Measurements from ENCODE around the gene GJC1.

GJC1 gene

DNA sequence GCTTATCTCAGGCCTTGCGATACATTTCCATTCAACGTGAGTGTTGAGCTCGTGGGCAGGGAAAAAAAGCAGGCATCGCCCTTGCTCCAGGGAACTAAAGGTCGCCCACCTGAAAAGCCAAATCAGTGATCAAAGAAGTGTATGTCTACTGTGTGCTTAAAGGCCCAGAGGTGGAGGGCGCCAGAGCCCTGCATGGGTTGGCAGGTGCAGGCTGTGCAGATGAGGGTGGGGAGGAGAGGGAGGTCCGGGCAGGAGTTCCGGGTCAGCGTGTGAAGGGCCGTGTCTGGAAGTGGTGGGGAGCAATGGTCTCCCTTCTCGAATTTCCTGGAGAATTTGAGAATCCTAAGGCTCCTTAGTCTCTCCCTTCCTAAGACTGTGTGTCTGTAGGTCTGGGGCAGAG, 64.1 kb downstream of the GJC1 start:
- TF ChIP-seq, protein P1, sequence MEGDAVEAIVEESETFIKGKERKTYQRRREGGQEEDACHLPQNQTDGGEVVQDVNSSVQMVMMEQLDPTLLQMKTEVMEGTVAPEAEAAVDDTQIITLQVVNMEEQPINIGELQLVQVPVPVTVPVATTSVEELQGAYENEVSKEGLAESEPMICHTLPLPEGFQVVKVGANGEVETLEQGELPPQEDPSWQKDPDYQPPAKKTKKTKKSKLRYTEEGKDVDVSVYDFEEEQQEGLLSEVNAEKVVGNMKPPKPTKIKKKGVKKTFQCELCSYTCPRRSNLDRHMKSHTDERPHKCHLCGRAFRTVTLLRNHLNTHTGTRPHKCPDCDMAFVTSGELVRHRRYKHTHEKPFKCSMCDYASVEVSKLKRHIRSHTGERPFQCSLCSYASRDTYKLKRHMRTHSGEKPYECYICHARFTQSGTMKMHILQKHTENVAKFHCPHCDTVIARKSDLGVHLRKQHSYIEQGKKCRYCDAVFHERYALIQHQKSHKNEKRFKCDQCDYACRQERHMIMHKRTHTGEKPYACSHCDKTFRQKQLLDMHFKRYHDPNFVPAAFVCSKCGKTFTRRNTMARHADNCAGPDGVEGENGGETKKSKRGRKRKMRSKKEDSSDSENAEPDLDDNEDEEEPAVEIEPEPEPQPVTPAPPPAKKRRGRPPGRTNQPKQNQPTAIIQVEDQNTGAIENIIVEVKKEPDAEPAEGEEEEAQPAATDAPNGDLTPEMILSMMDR (IDR thresholded peaks at IDR 0.05) = no peak

GRCh38 chr17:44763170-44763569, 66.9 kb downstream of the GJC1 start:
- TF ChIP-seq, protein P1 (IDR thresholded peaks at IDR 0.05) = no peak

GRCh38 chr17:44761932-44762810, 67.9 kb downstream of the GJC1 start:
- TF ChIP-seq, protein P1 (IDR thresholded peaks at IDR 0.05) = no peak

GRCh38 chr17:44760474-44761308, 69.4 kb downstream of the GJC1 start:
- TF ChIP-seq, protein P1 (IDR thresholded peaks at IDR 0.05) = no peak

GRCh38 chr17:44759916-44760243, 70.2 kb downstream of the GJC1 start:
- TF ChIP-seq, protein P1 (IDR thresholded peaks at IDR 0.05) = no peak

DNA sequence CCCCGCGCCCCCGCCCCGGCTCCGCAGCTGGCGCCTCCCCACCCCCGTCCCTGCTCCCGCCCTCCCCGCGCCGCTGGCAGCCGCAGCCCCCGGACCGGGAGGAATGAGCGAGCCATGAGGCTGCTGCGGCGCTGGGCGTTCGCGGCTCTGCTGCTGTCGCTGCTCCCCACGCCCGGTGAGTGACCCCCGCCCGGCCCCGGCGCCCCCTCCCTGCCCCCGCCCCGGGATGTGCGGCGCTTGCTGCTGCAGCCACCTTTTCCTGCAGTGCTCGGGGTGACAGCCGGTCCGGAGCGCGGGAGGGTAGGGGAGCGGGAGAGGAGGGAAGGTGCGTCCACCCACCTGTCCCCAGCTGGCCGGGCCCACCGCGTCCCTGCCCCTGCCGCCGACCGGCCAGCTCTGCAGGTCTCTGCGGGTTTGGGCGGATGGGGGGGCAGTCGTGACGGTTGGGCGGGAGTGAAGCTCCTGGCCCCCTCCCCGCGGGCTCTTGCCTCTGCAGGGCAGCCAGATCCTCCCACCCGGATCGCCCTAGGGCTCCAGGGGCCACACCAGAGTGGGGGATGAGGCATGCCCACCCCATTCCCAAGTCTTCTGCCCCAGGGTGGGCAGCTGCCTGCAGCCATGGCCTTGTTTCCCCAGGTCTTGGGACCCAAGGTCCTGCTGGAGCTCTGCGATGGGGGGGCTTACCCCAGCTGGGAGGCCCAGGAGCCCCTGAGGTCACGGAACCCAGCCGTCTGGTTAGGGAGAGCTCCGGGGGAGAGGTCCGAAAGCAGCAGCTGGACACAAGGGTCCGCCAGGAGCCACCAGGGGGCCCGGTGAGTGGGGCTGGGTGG, 70.8 kb downstream of the GJC1 start:
- TF ChIP-seq, protein P1 (IDR thresholded peaks at IDR 0.05) = no peak

DNA sequence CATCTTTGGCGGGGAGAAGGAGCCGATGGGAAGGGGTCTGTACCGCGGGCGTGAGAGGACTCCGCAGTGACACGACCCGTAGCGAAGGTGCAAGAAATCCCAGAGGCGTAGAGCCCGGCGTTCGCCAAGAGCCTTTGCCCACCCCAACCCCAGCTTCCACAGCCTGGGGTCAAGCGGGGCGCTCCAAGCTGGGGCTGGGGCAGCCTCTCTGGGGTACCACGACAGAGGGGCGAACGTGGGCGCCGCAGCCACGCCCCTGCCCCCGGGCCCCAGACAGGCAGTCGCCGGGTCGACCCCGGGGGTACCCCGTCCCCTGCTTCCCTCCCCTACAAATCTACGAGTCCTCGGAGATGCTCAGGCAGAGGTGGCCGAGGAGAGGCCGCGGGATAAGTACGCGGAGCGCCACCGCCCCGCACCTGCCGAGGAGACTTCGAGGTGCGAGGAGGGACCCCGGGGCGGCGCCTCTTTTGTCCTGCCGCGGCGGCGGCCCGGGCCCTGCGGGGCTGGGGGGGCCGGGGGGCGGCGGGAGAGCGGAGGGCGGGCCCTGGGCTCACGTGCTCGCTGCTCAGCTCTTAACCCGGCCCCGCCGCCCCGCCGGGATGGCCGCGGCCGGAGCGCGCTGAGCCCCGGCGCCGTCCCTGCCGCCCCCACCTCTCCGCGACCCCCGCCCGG, 71.5 kb downstream of the GJC1 start, which contains the start of gene ADAM11:
Gene ADAM11 (plus strand): TSS at position 575 of the 672 bp plus-strand sequence. CDS start 212 bp downstream, outside the sequence.
- TF ChIP-seq, protein P1 (IDR thresholded peaks at IDR 0.05) = no peak

All from LNCAP (cell line).